GM12891 (cell line): ENCODE measurements around the gene RAD21L1.
"Not testable (repeated sequence)": the region's sequence is repeated elsewhere in the genome, so short reads cannot be mapped to it uniquely, and the experiment has no call there.

Experiments
- DNase-seq: peaks from one replicate; pipeline ENCODE4 v3.0.0; 2011; ENCODE audit warnings: low spot score; ENCODE audit not compliant: insufficient read length
- FAIRE-seq: peaks from 2 replicates; lab custom pipeline; 2011; peaks lifted over from hg19 to GRCh38; lab: Jason Lieb, UNC
- PAX5 ChIP-seq: IDR thresholded peaks from 2 replicates; pipeline ENCODE4 v1.6.1; 2011; ENCODE audit warnings: low read length, moderate library complexity, mild to moderate bottlenecking; ENCODE audit not compliant: insufficient read depth, severe bottlenecking
- POLR2A ChIP-seq: IDR thresholded peaks from 2 replicates; pipeline ENCODE4 v1.6.1; 2011; ENCODE audit warnings: low read depth, low read length, control low read depth
- POLR2AphosphoS5 ChIP-seq: IDR thresholded peaks from 2 replicates; pipeline ENCODE4 v1.6.1; 2011; ENCODE audit warnings: low read depth, low read length, control low read depth
- POU2F2 ChIP-seq: IDR thresholded peaks from 2 replicates; pipeline ENCODE4 v1.6.1; 2011; ENCODE audit warnings: low read depth, mild to moderate bottlenecking, control low read depth, low read length, moderate library complexity
- SPI1 ChIP-seq: IDR thresholded peaks from 2 replicates; pipeline ENCODE4 v1.6.1; 2011; ENCODE audit warnings: low read depth, low read length, control low read depth
- TAF1 ChIP-seq: IDR thresholded peaks from 2 replicates; pipeline ENCODE4 v1.6.1; 2011; ENCODE audit warnings: low read depth, low read length, control low read depth

Gene RAD21L1

GRCh38 chr20:1209447-1210387 is 16.1 kb upstream of the RAD21L1 start:
- TF ChIP-seq SPI1 (no peak), POLR2AphosphoS5 (no peak), POLR2A (no peak), POU2F2 (no peak), PAX5 (no peak), TAF1 (no peak)
- FAIRE-seq (no peak), DNase-seq (no peak)

- DNase-seq (no peak), FAIRE-seq (no peak)
- TF ChIP-seq SPI1, result no peak
- no peak for TF ChIP-seq PAX5
- no peak for TF ChIP-seq POLR2A
- no peak for TF ChIP-seq POU2F2
- no peak for TF ChIP-seq TAF1
- no peak for TF ChIP-seq POLR2AphosphoS5
Observed at GRCh38 chr20:1210501-1210900, 15.3 kb upstream of the RAD21L1 start.

- DNase-seq, result no peak
- no peak for FAIRE-seq
- TF ChIP-seq TAF1 (no peak), SPI1 (no peak), POLR2A (no peak), POU2F2 (no peak), PAX5 (no peak), POLR2AphosphoS5 (no peak)
Observed at GRCh38 chr20:1212023-1212422, 13.8 kb upstream of the RAD21L1 start.

GRCh38 chr20:1212607-1213396 is 13.0 kb upstream of the RAD21L1 start:
- TF ChIP-seq POU2F2 (0 out of 2 replicates have a peak, but pooled peaks have one; percentile 42), POLR2A (no peak), TAF1 (no peak)
- FAIRE-seq, result peak; percentile 92
- DNase-seq, result peak; percentile 30

GRCh38 chr20:1214838-1215261 is 11.0 kb upstream of the RAD21L1 start:
- TF ChIP-seq PAX5 (no peak), POU2F2 (no peak), TAF1 (no peak), SPI1 (no peak), POLR2A (no peak), POLR2AphosphoS5 (no peak)
- FAIRE-seq (no peak), DNase-seq (no peak)

GRCh38 chr20:1215386-1216170 is 10.3 kb upstream of the RAD21L1 start:
- DNase-seq (no peak), FAIRE-seq (peak; percentile 23)
- TF ChIP-seq POU2F2, result no peak
- no peak for TF ChIP-seq SPI1
- TF ChIP-seq PAX5, result no peak
- TF ChIP-seq POLR2AphosphoS5, result no peak
- TF ChIP-seq TAF1, result no peak
- TF ChIP-seq POLR2A, result no peak

GRCh38 chr20:1216527-1217427 is 9.1 kb upstream of the RAD21L1 start:
- FAIRE-seq, result not testable (repeated sequence)

GRCh38 chr20:1222750-1223149 is 3.1 kb upstream of the RAD21L1 start:
- FAIRE-seq, DNase-seq: not testable (repeated sequence)

More at GRCh38 chr20:1216527-1217427, 9.1 kb upstream of the RAD21L1 start:
- DNase-seq, result not testable (repeated sequence)

GRCh38 chr20:1224205-1224890 is 1.5 kb upstream of the RAD21L1 start:
- DNase-seq (no peak), FAIRE-seq (no peak)
- no peak for TF ChIP-seq TAF1
- TF ChIP-seq SPI1, result no peak
- TF ChIP-seq POLR2A, result no peak
- TF ChIP-seq PAX5, result no peak
- no peak for TF ChIP-seq POLR2AphosphoS5
- TF ChIP-seq POU2F2, result no peak
